DMS79 treated with DMSO at 0.1 percent for 48 hours (cell line): ENCODE measurements around the gene CSNK1A1.
"Not testable (repeated sequence)": the region's sequence is repeated elsewhere in the genome, so short reads cannot be mapped to it uniquely, and the experiment has no call there.

Source experiments
- DNase-seq: peaks from one replicate; lab custom pipeline; 2025; lab: John Stamatoyannopoulos, UW

The CSNK1A1 gene

GRCh38 chr5:149572576-149573231 lies 21.5 kb upstream of the CSNK1A1 start:
- no peak for DNase-seq

GRCh38 chr5:149572170-149572569 lies 20.9 kb upstream of the CSNK1A1 start:
- DNase-seq, result no peak

- DNase-seq, result no peak
Observed at GRCh38 chr5:149567226-149567625, 16.0 kb upstream of the CSNK1A1 start.

DNA sequence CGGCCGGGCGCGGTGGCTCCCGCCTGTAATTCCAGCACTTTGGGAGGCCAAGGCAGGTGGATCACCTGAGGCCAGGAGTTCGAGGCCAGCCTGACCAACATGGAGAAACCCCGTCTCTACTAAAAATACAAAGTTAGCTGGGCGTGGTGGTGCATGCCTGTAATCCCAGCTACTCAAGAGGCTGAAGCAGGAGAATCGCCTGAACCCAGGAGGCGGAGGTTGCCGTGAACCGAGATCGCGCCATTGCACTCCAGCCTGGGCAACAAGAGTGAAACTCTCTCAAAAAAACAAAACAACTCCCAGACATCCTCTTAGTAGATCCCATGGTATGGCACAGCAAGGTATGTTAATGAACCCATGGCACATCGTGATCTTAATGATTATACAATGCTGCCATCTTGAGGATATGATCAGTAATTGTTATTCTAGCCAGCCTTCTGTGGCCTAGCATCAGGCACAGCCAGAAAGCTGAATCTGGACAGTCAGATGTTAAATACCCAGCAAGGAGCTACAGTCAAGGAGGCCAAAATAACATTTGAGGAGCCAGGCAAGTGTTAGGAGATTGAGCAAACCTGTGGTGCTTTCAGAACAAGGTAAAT lies 13.4 kb upstream of the CSNK1A1 start:
- DNase-seq, result peak; percentile 43

- DNase-seq, result no peak
Observed at GRCh38 chr5:149563466-149563865, 12.2 kb upstream of the CSNK1A1 start.

GRCh38 chr5:149561848-149562247 lies 10.6 kb upstream of the CSNK1A1 start:
- peak; percentile 5 for DNase-seq

- no peak for DNase-seq
Observed at GRCh38 chr5:149559706-149560105, 8.5 kb upstream of the CSNK1A1 start.

GRCh38 chr5:149552553-149553160 lies 1.4 kb upstream of the CSNK1A1 start:
- no peak for DNase-seq

- no peak for DNase-seq
Observed at GRCh38 chr5:149552038-149552494, 827 bp upstream of the CSNK1A1 start.

- DNase-seq, result no peak
Observed at GRCh38 chr5:149550594-149551226, 529 bp downstream of the CSNK1A1 start.

GRCh38 chr5:149550268-149550583 lies 1.0 kb downstream of the CSNK1A1 start:
- no peak for DNase-seq

- peak; percentile 26 for DNase-seq
Observed at GRCh38 chr5:149549461-149550267, 1.6 kb downstream of the CSNK1A1 start.

- peak; percentile 6 for DNase-seq
Observed at GRCh38 chr5:149546974-149547373, 4.3 kb downstream of the CSNK1A1 start.

DNA sequence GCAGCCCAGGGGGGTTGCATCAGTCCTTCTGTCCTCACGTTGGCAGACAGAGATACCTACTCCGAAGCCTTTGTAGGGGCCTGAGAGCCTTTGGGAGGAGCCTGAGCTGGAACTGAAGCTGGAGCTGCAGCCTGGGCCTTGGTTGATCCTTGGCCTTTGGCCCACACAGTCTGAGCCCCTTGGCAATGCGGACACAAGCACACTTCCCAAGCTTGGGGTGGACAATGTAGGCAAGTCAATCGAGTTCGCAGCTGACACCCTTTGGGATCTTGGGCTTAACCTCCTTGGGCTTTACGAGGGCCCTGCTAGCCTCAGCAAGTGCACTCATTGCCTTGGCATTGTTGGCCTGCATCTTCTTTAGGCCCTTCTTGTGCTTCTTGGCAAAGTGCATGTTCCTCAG lies 5.9 kb downstream of the CSNK1A1 start:
- DNase-seq, result no peak

DNA sequence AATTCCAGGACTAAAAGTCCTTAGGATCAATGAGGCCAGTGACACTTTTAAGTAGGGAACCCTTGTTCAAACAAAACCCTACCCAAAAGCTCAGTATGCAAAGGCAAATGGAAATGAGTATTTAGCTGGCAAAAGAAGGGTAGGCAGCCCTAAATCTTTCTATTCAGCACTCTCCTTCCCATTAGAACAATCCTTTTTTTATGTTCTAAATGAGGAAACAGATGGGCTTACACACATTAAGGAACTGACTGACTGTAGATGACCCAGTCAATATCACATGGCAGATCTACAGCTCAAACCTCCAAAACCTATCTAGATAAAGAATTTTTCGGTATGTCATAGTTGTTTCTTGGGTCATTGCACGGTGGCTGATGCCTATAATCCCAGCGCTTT lies 7.2 kb downstream of the CSNK1A1 start:
- no peak for DNase-seq

DNA sequence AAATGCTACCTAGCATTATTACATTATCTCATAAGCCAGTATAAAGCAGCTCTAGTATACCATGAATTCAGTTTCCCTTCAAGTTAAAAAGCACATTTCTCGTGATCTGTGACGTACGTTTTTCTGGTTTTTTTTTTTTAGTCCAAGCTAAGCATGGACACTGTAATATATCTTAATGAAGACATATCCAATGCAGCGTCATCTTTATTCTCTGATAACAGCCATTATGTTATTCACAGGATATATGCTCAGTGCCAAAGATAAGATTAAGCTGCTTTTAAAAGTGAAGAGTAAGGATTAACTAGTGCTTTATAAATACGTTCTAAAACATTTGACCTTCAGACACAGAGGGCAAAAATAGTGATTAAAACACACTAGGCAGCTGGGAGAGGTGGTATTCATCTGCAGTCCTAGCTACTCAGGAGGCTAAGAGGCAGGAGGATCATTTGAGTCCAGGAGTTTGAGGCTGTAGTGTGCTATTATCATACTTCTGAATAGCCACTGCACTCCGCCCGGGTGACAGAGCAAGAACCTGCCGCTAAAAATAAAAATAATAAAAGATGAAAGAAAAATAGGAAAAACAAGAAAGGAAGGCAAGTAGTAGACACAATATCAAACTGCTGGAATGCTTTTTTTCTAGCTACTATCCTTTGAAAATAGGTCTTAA lies 7.7 kb downstream of the CSNK1A1 start:
- no peak for DNase-seq

DNA sequence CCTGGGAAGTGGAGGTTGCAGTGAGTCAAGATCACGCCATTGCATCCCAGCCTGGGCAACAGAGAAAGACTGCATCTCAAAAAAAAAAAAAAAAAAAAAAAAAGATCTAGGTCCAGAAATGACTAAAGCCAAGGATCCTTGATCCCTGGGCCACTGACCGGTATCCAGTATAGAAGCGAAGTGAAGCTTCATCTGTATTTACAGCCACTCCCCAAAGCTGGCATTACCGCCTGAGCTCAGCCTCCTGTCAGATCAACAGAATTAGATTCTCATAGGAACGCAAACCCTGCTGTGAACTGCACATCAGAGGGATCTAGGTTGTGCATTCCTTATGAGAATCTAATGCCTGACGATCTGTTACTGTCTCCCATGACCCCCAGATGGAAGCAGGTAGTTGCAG lies 9.3 kb downstream of the CSNK1A1 start:
- no peak for DNase-seq

GRCh38 chr5:149540089-149540488 lies 11.2 kb downstream of the CSNK1A1 start:
- DNase-seq, result no peak

GRCh38 chr5:149537374-149537975 lies 13.8 kb downstream of the CSNK1A1 start:
- peak; percentile 39 for DNase-seq

DNA sequence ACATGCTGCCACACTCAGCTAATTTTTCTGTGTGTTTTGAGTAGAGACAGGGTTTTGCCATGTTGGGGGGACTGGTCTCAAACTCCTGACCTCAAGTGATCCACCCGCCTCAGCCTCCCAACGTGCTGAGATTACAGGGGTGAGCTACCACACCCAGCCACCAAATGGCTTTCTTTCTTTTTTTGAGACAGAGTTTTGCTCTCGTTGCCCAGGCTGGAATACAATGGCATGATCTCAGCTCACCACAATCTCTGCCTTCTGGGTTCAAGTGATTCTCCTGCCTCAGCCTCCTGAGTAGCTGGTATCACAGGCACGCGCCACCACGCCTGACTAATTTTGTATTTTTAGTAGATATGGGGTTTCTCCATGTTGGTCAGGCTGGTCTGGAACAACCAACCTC lies 15.5 kb downstream of the CSNK1A1 start:
- not testable (repeated sequence) for DNase-seq

DNA sequence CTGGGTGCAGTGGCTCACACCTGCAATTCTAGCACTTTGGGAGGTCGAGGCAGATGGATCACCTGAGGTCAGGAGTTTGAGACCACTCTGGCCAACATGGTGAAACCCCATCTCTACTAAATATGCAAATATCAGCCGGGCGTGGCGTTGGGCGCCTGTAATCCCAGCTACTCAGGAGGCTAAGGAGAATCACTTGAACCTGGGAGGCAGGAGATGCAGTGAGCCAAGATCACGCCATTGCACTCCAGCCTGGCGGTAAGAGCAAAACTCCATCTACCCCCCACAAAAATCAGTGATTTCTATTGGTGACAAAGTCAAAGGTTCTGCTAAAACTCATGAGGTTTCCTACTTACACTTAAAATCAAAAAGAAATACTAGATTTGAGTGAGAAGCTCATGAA lies 18.8 kb downstream of the CSNK1A1 start:
- no peak for DNase-seq
